GM19455 (cell line): Measurements from ENCODE around the gene OR10P1.

Source experiments
- ATAC-seq: cut with Tn5 transposase; IDR thresholded peaks from one replicate; pipeline ENCODE4 v1.9.1; 2021; ENCODE audit not compliant: unreplicated experiment

Gene OR10P1

DNA sequence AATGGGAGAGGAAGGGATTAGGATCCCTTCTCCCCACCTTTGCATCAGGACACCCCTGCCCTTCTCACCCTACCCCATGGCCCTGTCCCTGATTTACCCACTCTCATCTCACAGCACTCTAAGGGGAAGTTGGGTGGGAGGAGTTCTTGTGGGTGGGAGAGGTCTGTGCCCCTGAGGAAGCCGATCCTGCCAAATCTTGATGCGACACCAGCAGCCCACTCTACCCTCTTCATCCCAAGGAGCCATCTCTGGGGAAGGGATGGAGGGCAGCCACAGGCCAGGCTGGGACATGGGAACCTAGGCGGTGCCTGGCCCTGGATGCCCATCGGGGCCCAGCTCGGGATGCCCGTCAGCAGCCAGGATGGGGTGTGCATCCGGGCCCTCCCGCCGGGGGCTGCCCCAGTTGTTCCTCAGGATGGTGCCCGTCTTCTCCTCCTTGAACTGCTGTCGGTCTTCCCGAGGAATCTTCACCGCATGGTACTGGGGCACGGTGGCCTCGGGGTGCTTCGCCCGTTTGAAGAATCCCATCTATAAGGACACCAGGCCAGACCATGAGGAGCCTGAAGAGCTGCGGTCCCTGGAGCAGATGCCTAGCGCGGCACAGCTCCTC is 48.2 kb downstream of the OR10P1 start:
- ATAC-seq, result no peak

DNA sequence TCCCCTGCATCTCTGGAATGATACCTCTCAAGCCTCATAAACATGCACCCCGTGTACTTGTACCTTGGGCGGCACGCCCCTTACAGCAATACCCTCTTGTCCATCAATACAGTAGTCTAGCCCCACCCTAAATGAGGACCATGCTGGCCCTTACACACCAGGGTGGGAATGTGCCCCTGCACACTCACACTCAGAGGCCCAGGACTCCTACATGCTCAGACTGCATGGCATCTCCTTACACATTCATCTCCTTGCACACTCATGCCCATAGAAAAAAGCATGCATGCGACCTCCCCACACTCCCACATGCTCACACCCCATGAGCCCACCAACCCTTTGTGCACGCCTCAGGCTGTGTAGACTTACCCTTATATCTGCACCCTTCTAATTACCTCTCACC is 49.0 kb downstream of the OR10P1 start:
- ATAC-seq, result no peak

DNA sequence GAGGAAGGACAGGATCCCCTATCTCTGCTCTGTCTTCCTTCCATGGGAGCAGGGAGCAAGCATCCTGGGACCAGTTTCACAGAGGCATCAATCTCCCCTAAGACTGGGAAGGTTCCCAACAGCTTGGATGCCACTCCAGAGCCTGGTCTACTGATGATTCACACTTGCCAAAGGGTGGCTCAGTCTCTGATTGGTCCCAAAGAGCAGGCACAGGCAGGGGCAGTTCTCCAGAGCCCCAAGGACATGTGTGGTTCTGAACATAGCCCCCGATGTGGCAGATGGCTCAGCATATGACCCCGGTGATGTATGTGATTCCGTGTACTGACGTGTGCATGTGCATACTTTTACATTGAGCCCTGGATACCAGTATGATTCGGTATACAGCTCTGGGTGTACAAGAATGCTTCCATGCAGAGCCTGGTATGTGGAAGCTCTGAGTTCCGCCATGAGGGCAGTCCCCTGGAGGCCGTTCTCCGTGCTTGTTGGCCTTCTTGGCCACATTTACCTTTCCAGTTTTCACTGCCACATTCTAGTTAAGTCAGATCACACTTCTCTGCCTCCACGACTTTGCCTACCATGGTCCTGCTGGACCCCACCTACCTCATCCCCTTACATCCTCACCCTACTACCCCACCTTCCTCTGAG is 49.8 kb downstream of the OR10P1 start:
- no peak for ATAC-seq
